BJ (cell line): ENCODE results near the gene DGKB. TPM values are rescaled to one million over a fixed set of nuclear protein-coding genes. Genes with fewer than 3 reads are reported as not detected.

ENCODE experiments used
- CTCF ChIA-PET: fragments of 350-600 bp; formaldehyde crosslinking; extraction: SDS; loops from one replicate; lab custom pipeline; 2021; ENCODE audit warnings: antibody characterized with exemption, inconsistent platforms; lab: Yijun Ruan, JAX
- POLR2A ChIA-PET: fragments of 300-600 bp; sonication (Branson Sonifier 250); formaldehyde crosslinking; extraction: SDS; loops from one replicate; lab custom pipeline; 2021; ENCODE audit warnings: antibody characterized with exemption; lab: Charles Lee
- DNase-seq: peaks from one replicate; pipeline ENCODE4 v3.0.0-alpha.2; 2011; ENCODE audit warnings: low read depth
- H3K27me3 ChIP-seq: 2 replicates; pipeline ENCODE4 v1.6.0; 2011; ENCODE audit warnings: low read length; ENCODE audit not compliant: control insufficient read depth, insufficient read depth
- H3K36me3 ChIP-seq: 2 replicates; pipeline ENCODE4 v1.5.1; 2011; ENCODE audit warnings: low read length; ENCODE audit not compliant: control insufficient read depth, insufficient read depth
- H3K4me3 ChIP-seq: 2 replicates; pipeline ENCODE4 v1.5.1; 2011; ENCODE audit warnings: low read depth, mild to moderate bottlenecking, control low read depth, low read length
- CTCF ChIP-seq: IDR thresholded peaks from 2 replicates; pipeline ENCODE4 v1.5.1; 2011; ENCODE audit warnings: low read depth, mild to moderate bottlenecking, control low read depth, inconsistent platforms, low read length, moderate library complexity; ENCODE audit not compliant: insufficient read depth
- polyA plus RNA-seq: library from polyadenylated mRNA; depleted of rRNA; stranded (reverse); fragments of >200 nt; gene quantifications from 2 replicates; pipeline ENCODE4 v1.2.3, GENCODE V29; 2011

The DGKB gene
- polyA plus RNA-seq, 1 experiment = 0.09 TPM

- no peak for TF ChIP-seq CTCF
- POLR2A ChIA-PET = no interaction called here
- CTCF ChIA-PET = no interaction called here
- no peak for DNase-seq
- Histone ChIP-seq H3K36me3 (no peaks in the 10 kb centered on the region), H3K27me3 (no peaks in the 10 kb centered on the region), H3K4me3 (no peak overlapping the region)
Measured at GRCh38 chr7:14585232-14585631, 317.3 kb downstream of the DGKB start.

GRCh38 chr7:14583518-14583917 is 319.0 kb downstream of the DGKB start:
- ChIA-PET POLR2A (no interaction called here), CTCF (no interaction called here)
- TF ChIP-seq CTCF = no peak
- Histone ChIP-seq H3K27me3 (no peaks in the 10 kb centered on the region), H3K4me3 (no peak overlapping the region), H3K36me3 (no peaks in the 10 kb centered on the region)
- DNase-seq = no peak

GRCh38 chr7:14582010-14582409 is 320.5 kb downstream of the DGKB start:
- DNase-seq = no peak
- Histone ChIP-seq H3K36me3 (no peaks in the 10 kb centered on the region), H3K4me3 (no peak overlapping the region), H3K27me3 (no peaks in the 10 kb centered on the region)
- ChIA-PET CTCF (no interaction called here), POLR2A (no interaction called here)
- no peak for TF ChIP-seq CTCF

- H3K4me3 ChIP-seq = no peak overlapping the region
- ChIA-PET CTCF (no interaction called here), POLR2A (no interaction called here)
- TF ChIP-seq CTCF = no peak
- no peaks in the 10 kb centered on the region for H3K36me3 ChIP-seq
- no peaks in the 10 kb centered on the region for H3K27me3 ChIP-seq
- no peak for DNase-seq
Measured at GRCh38 chr7:14579971-14580370, 322.6 kb downstream of the DGKB start.

GRCh38 chr7:14576578-14576977 is 326.0 kb downstream of the DGKB start:
- TF ChIP-seq CTCF = no peak
- Histone ChIP-seq H3K4me3 (no peak overlapping the region), H3K27me3 (no peaks in the 10 kb centered on the region), H3K36me3 (no peaks in the 10 kb centered on the region)
- no peak for DNase-seq
- POLR2A ChIA-PET = no interaction called here
- CTCF ChIA-PET = interaction anchor here (0.5 kb wide), 1 partner anchor 1363 kb away, joined by 4 read pairs; no protein-coding TSS in a partner anchor
